HG03521 (cell line): ENCODE measurements around the gene SAMD3.
A peak's percentile ranks its signal among the peaks of the same experiment; 100 is the strongest.
"Not testable (repeated sequence)": the region's sequence is repeated elsewhere in the genome, so short reads cannot be mapped to it uniquely, and the experiment has no call there.

Source experiments
- ATAC-seq: cut with Tn5 transposase; IDR thresholded peaks from one replicate; pipeline ENCODE4 v1.9.1; 2021; ENCODE audit warnings: mild to moderate bottlenecking, moderate library complexity; ENCODE audit not compliant: unreplicated experiment

SAMD3 gene

GRCh38 chr6:130136798-130137197 is 86.0 kb downstream of the SAMD3 start:
- no peak for ATAC-seq

GRCh38 chr6:130134582-130134981 is 88.2 kb downstream of the SAMD3 start:
- ATAC-seq, result no peak

- peak; percentile 76 for ATAC-seq
Measured at GRCh38 chr6:130132286-130132701, 90.5 kb downstream of the SAMD3 start.

DNA sequence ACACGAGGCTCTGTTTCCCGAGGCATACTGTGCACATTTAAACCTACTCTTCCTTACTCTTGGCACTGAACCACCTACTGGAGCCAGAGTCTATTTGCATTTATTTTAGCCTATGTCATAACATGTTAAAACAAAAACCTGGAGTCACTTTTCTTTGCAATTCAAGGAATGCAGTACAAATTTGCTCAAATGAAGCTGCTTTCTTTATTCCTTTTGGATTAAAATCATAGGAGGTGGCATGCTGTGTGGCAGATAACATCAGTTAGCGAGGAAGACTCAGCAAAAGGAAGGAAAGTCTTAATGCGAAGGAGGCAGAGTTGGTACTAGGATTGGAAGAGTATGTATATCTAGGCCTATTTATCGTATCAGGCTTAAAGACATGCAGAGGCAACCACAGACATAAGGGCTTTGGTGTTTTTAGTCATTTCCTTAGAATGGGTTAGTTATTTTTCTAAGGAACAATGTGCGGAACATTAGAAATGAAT is 92.9 kb downstream of the SAMD3 start:
- ATAC-seq, result no peak

- no peak for ATAC-seq
Measured at GRCh38 chr6:130128326-130128725, 94.4 kb downstream of the SAMD3 start.

GRCh38 chr6:130127195-130127594 is 95.6 kb downstream of the SAMD3 start:
- ATAC-seq, result no peak

DNA sequence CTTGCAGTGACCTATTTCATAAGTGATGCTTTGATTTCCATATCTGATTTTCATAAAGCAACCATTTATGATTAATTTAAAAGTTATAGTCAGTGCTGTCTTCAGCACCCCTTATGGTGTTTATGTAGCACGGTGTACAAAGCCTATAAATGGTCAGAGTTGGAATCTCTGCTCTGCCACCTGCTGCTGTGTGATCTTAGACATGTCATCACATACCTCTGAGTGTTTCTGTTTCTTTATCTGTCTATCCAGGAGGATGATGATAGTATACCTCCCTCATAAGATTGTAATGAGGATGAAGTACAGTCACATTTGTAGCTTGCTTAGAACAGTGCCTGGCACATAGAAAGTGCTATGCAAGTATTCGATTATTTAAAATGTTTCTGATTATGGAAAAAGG is 100.5 kb downstream of the SAMD3 start:
- ATAC-seq, result no peak

DNA sequence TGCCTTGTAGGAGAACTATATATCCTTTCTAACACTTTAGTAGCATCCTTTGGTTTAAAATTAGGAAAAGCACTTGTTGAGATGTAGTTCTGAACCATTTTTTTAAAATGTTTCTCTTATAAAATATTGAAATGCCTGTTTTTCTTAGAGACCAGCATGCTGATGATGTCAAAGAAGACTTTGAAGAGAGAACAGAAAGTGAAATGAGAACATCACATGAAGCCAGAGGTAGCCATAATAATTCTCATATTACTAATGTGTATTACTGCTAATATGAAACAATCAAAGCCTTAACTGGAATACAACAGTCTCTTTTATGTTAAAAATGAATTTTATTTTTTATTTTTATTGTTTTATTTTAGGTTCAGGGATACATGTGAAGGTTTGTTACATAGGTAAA is 102.0 kb downstream of the SAMD3 start:
- ATAC-seq, result no peak

GRCh38 chr6:130119211-130119610 is 103.5 kb downstream of the SAMD3 start:
- no peak for ATAC-seq

- ATAC-seq, result no peak
Measured at GRCh38 chr6:130118236-130118635, 104.5 kb downstream of the SAMD3 start.

DNA sequence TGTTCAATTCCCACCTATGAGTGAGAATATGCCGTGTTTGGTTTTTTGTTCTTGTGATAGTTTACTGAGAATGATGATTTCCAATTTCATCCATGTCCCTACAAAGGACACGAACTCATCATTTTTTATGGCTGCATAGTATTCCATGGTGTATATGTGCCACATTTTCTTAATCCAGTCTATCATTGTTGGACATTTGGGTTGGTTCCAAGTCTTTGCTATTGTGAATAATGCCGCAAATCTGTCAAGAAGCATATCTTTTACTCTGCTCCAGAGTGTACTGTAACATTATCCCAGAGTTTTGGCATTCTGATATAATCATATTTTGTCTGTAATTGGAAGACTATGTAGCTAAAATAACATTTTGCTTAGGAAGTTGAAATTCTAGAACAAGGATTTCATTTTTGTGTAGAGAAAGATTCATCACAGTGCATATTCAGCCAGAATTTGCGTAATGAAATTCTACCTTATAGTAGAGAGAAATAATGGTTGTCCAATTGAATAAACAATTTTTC is 105.5 kb downstream of the SAMD3 start:
- not testable (repeated sequence) for ATAC-seq

- peak; percentile 40 for ATAC-seq
Measured at GRCh38 chr6:130116273-130116672, 106.5 kb downstream of the SAMD3 start.

- peak; percentile 94 for ATAC-seq
Measured at GRCh38 chr6:130115036-130115435, 107.7 kb downstream of the SAMD3 start.

DNA sequence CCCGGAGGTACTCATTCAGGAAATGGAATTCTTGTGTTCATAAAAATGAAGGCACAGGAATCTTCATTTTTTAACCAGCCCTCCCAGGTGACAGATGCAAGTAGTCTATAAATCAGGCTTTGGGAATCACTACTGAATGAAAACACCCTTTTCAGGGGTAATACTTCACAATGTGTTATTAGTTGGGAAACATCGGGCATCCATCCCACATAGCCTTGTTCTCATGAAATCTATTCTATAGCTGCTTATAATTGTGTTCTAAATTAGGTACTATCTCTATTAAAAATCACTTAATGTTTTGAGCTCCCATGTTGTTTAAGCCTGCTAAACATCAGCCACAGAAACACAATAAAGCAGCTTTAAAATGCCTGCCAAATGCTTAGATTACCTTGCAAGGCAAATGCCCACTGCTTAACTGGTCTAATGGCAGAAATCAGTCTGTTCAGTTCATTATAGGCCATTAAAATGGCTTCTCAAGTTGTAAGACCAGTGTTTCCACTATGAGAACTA is 109.5 kb downstream of the SAMD3 start:
- no peak for ATAC-seq

- ATAC-seq, result no peak
Measured at GRCh38 chr6:130111031-130111430, 111.7 kb downstream of the SAMD3 start.

- ATAC-seq, result no peak
Measured at GRCh38 chr6:130107710-130108109, 115.0 kb downstream of the SAMD3 start.

GRCh38 chr6:130105996-130106704 is 116.6 kb downstream of the SAMD3 start:
- ATAC-seq, result peak; percentile 91

DNA sequence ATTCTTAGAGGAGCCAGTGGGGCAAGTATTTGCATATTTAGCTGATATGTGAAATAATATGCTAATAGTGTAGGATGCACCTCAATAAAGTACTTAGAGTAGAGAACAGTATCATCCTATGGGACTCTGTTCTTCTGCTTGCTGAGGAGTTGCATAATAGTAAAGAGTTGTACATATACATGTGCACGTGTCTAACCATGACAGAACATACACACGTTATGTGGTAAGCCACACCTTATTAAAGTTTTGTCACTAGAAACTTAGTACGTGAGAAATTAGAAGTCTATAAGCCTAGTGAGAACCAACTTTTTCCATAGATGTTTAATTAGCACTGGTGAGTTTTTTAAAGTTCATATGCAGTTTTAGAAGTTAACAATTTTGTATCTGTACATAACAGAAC is 123.6 kb downstream of the SAMD3 start:
- no peak for ATAC-seq

- ATAC-seq, result no peak
Measured at GRCh38 chr6:130098317-130098716, 124.4 kb downstream of the SAMD3 start.
